GM21528 (cell line): ENCODE results near the gene IRF7.

Experiments used
- ATAC-seq: cut with Tn5 transposase; IDR thresholded peaks from one replicate; pipeline ENCODE4 v1.9.1; 2021; ENCODE audit warnings: mild to moderate bottlenecking, moderate library complexity; ENCODE audit not compliant: unreplicated experiment, low FRiP score

The IRF7 gene

GRCh38 chr11:610146-610801 lies 5.5 kb downstream of the IRF7 start:
- ATAC-seq: no peak

- ATAC-seq: no peak
Measured at GRCh38 chr11:609341-609811, 6.4 kb downstream of the IRF7 start.

GRCh38 chr11:608791-609251 lies 6.9 kb downstream of the IRF7 start:
- ATAC-seq: no peak

GRCh38 chr11:607971-608659 lies 7.6 kb downstream of the IRF7 start:
- no peak for ATAC-seq

GRCh38 chr11:607020-607780 lies 8.6 kb downstream of the IRF7 start:
- ATAC-seq: no peak

GRCh38 chr11:606245-606644 lies 9.5 kb downstream of the IRF7 start:
- no peak for ATAC-seq

- ATAC-seq: no peak
Measured at GRCh38 chr11:605286-606129, 10.2 kb downstream of the IRF7 start.

- ATAC-seq: no peak
Measured at GRCh38 chr11:603154-603553, 12.6 kb downstream of the IRF7 start.

GRCh38 chr11:601573-602245 lies 14.0 kb downstream of the IRF7 start:
- ATAC-seq: no peak

- ATAC-seq: no peak
Measured at GRCh38 chr11:598005-598680, 17.6 kb downstream of the IRF7 start.

- no peak for ATAC-seq
Measured at GRCh38 chr11:597166-597725, 18.5 kb downstream of the IRF7 start.

GRCh38 chr11:596374-596773 lies 19.4 kb downstream of the IRF7 start:
- ATAC-seq: no peak

GRCh38 chr11:595400-595799 lies 20.4 kb downstream of the IRF7 start:
- ATAC-seq: no peak

GRCh38 chr11:593347-593746 lies 22.4 kb downstream of the IRF7 start:
- no peak for ATAC-seq

- ATAC-seq: no peak
Measured at GRCh38 chr11:592918-593317, 22.8 kb downstream of the IRF7 start.

GRCh38 chr11:592501-592900 lies 23.2 kb downstream of the IRF7 start:
- ATAC-seq: no peak

- no peak for ATAC-seq
Measured at GRCh38 chr11:590997-591396, 24.8 kb downstream of the IRF7 start.

- no peak for ATAC-seq
Measured at GRCh38 chr11:589798-590197, 26.0 kb downstream of the IRF7 start.

GRCh38 chr11:587978-588380 lies 27.8 kb downstream of the IRF7 start:
- no peak for ATAC-seq
